SK-N-SH (cell line): Measurements from ENCODE around the gene LHFPL6. TPM values are rescaled to one million over a fixed set of nuclear protein-coding genes. Genes with fewer than 3 reads are reported as not detected.

Experiments used
- CTCF ChIA-PET: fragments of 300-600, 350-600 bp; formaldehyde crosslinking; extraction: SDS; loops from one replicate; lab custom pipeline; 2021; lab: Yijun Ruan, JAX
- POLR2A ChIA-PET: fragments of 350-600 bp; sonication (Branson Sonifier 250); formaldehyde crosslinking; extraction: SDS; loops from one replicate; lab custom pipeline; 2020; ENCODE audit warnings: antibody characterized with exemption, inconsistent platforms; lab: Yijun Ruan, JAX
- DNase-seq: peaks from one replicate; pipeline ENCODE4 v3.0.0; 2012
- H2AFZ ChIP-seq: fragments of 200-600 bp; sonication (generic); 2 replicates; pipeline ENCODE4 v1.8.1; 2016; ENCODE audit warnings: antibody characterized with exemption, mild to moderate bottlenecking, low read depth
- H3F3A ChIP-seq: fragments of 200-600 bp; sonication (generic); replicated peaks from 2 replicates; pipeline ENCODE3; 2016; ENCODE audit warnings: antibody characterized with exemption, mild to moderate bottlenecking; ENCODE audit not compliant: insufficient read depth
- H3K27ac ChIP-seq, 2 experiments: fragments of 200-500 bp in 1 of 2; fragments of 200-600 bp in 1 of 2; sonication (Bioruptor generic) in 1 of 2; sonication (generic), shearing (Covaris generic) in 1 of 2; 2 replicates each; pipeline versions ENCODE4 v1.5.1 to v1.6.1; 2014 to 2016; ENCODE audit warnings: low read depth in 2 of 2, inconsistent platforms in 1 of 2, low read length in 1 of 2, mild to moderate bottlenecking in 1 of 2, mixed read lengths in 1 of 2
- H3K27me3 ChIP-seq: fragments of 200-600 bp; sonication (generic), shearing (Covaris generic); 2 replicates; pipeline ENCODE4 v1.6.1; 2016; ENCODE audit warnings: mixed run types; ENCODE audit not compliant: insufficient read depth
- H3K36me3 ChIP-seq, 2 experiments: fragments of 200-500 bp in 1 of 2; fragments of 200-600 bp in 1 of 2; sonication (Bioruptor generic) in 1 of 2; sonication (generic) in 1 of 2; replicated peaks in 1 of 2; 2 replicates each; pipeline versions ENCODE3 to v1.5.1; 2014 to 2016; ENCODE audit warnings: low read length in 1 of 2, mild to moderate bottlenecking in 1 of 2; ENCODE audit not compliant: insufficient read depth in 2 of 2, control insufficient read depth in 1 of 2
- H3K4me1 ChIP-seq, 2 experiments: fragments of 200-500 bp in 1 of 2; fragments of 200-600 bp in 1 of 2; sonication (Bioruptor generic) in 1 of 2; sonication (generic), shearing (Covaris generic) in 1 of 2; 2 replicates each; pipeline versions ENCODE4 v1.5.1 to v1.6.1; 2014 to 2016; ENCODE audit warnings: low read depth in 1 of 2, low read length in 1 of 2, mixed run types in 1 of 2; ENCODE audit not compliant: insufficient read depth in 2 of 2, control insufficient read depth in 1 of 2
- H3K4me2 ChIP-seq: fragments of 200-600 bp; sonication (generic), shearing (Covaris generic); 2 replicates; pipeline ENCODE4 v1.6.1; 2017; ENCODE audit warnings: mixed run types
- H3K4me3 ChIP-seq, 2 experiments: fragments of 200-500 bp in 1 of 2; fragments of 200-600 bp in 1 of 2; sonication (Bioruptor generic) in 1 of 2; sonication (generic), shearing (Covaris generic) in 1 of 2; 2 replicates each; pipeline versions ENCODE4 v1.5.1 to v1.8.1; 2014 to 2016; ENCODE audit warnings: low read depth in 2 of 2, inconsistent platforms in 1 of 2, low read length in 1 of 2, mild to moderate bottlenecking in 1 of 2, mixed read lengths in 1 of 2, moderate library complexity in 1 of 2
- H3K79me2 ChIP-seq: fragments of 200-600 bp; sonication (generic); 2 replicates; pipeline ENCODE4 v1.8.1; 2017; ENCODE audit warnings: mild to moderate bottlenecking; ENCODE audit not compliant: insufficient read depth
- H3K9ac ChIP-seq: fragments of 200-600 bp; sonication (generic); 2 replicates; pipeline ENCODE4 v1.6.1; 2017; ENCODE audit warnings: mixed run types
- H3K9me2 ChIP-seq: fragments of 200-600 bp; sonication (generic); 2 replicates; pipeline ENCODE4 v1.6.1; 2017; ENCODE audit warnings: mixed run types
- H3K9me3 ChIP-seq: fragments of 200-600 bp; sonication (generic); 2 replicates; pipeline ENCODE4 v1.6.1; 2017; ENCODE audit warnings: mixed run types, mild to moderate bottlenecking, moderate library complexity
- H4K20me1 ChIP-seq: fragments of 200-600 bp; sonication (generic); 2 replicates; pipeline ENCODE4 v1.6.1; 2017; ENCODE audit warnings: mild to moderate bottlenecking, mixed run types; ENCODE audit not compliant: insufficient read depth
- CHD2 ChIP-seq: fragments of 150-350 bp; IDR thresholded peaks from 2 replicates; pipeline ENCODE4 v1.6.1; 2018; ENCODE audit warnings: low read length; ENCODE audit not compliant: partially characterized antibody
- CTCF ChIP-seq: fragments of 200-600 bp; sonication (generic); IDR thresholded peaks from 2 replicates; pipeline ENCODE4 v1.6.1; 2017; ENCODE audit warnings: antibody characterized with exemption, mild to moderate bottlenecking, moderate library complexity
- ELF1 ChIP-seq: IDR thresholded peaks from 2 replicates; pipeline ENCODE4 v1.4.0; 2012
- EP300 ChIP-seq, 2 experiments: IDR thresholded peaks; 2 replicates each; pipeline versions ENCODE4 v1.4.0 to v1.6.1; 2012; ENCODE audit warnings: borderline replicate concordance in 1 of 2, low read depth in 1 of 2, low read length in 1 of 2
- FOXM1 ChIP-seq: IDR thresholded peaks from 2 replicates; pipeline ENCODE4 v1.4.0; 2012; ENCODE audit warnings: low read depth, mild to moderate bottlenecking
- GABPA ChIP-seq: IDR thresholded peaks from 2 replicates; pipeline ENCODE4 v1.4.0; 2012; ENCODE audit warnings: low read depth, mild to moderate bottlenecking
- IRF3 ChIP-seq: fragments of 150-350 bp; IDR thresholded peaks from 2 replicates; pipeline ENCODE4 v1.6.1; 2016; ENCODE audit warnings: mild to moderate bottlenecking, low read depth, low read length
- MAX ChIP-seq: IDR thresholded peaks from 2 replicates; pipeline ENCODE4 v1.4.0; 2012; ENCODE audit warnings: low read depth
- MEF2A ChIP-seq: IDR thresholded peaks from 2 replicates; pipeline ENCODE4 v1.4.0; 2012; ENCODE audit warnings: low read depth, borderline replicate concordance
- MXI1 ChIP-seq: IDR thresholded peaks from 2 replicates; pipeline ENCODE4 v1.6.1; 2012; ENCODE audit warnings: mild to moderate bottlenecking, low read depth, low read length, improper control_type of control experiment
- RAD21 ChIP-seq: IDR thresholded peaks from 2 replicates; pipeline ENCODE4 v1.6.1; 2012; ENCODE audit warnings: mild to moderate bottlenecking, low read length
- RCOR1 ChIP-seq: fragments of 150-350 bp; IDR thresholded peaks from 2 replicates; pipeline ENCODE4 v1.6.1; 2017; ENCODE audit warnings: antibody characterized with exemption, low read length
- RFX5 ChIP-seq: IDR thresholded peaks from 2 replicates; pipeline ENCODE4 v1.6.1; 2012; ENCODE audit warnings: mild to moderate bottlenecking, improper control_type of control experiment, low read length
- TCF12 ChIP-seq: IDR thresholded peaks from 2 replicates; pipeline ENCODE4 v1.4.0; 2012
- TEAD4 ChIP-seq: IDR thresholded peaks from 2 replicates; pipeline ENCODE4 v1.4.0; 2012; ENCODE audit warnings: mild to moderate bottlenecking, borderline replicate concordance; ENCODE audit not compliant: insufficient read depth
- WGBS: methylation state at CpG from one replicate; pipeline ENCODE4 v1.1.6; 2017; ENCODE audit warnings: low lambda C conversion rate; 5-methylcytosine and 5-hydroxymethylcytosine counted together
- polyA plus RNA-seq, 3 experiments: library from polyadenylated mRNA; depleted of rRNA; stranded (reverse); fragments of >200 nt; gene quantifications; 2 replicates each; pipeline ENCODE4 v1.2.3, GENCODE V29; 2012
- TF ChIP-seq, protein P1 (sequence below): fragments of 150-350 bp; IDR thresholded peaks from 2 replicates; pipeline ENCODE4 v1.6.1; 2017; ENCODE audit warnings: antibody characterized with exemption, low read length, low read depth, borderline replicate concordance
- TF ChIP-seq, protein P2 (sequence below): IDR thresholded peaks from 2 replicates; pipeline ENCODE4 v1.4.0; 2012; ENCODE audit warnings: low read depth, borderline replicate concordance

LHFPL6 gene
- polyA plus RNA-seq, 1 of the 3 experiments (the other 2 are of a cell fraction), result 22.2 TPM

- TF ChIP-seq RAD21 (no peak), MAX (no peak)
Measured at GRCh38 chr13:39571502-39572092, 31.4 kb downstream of the LHFPL6 start (continued).

DNA sequence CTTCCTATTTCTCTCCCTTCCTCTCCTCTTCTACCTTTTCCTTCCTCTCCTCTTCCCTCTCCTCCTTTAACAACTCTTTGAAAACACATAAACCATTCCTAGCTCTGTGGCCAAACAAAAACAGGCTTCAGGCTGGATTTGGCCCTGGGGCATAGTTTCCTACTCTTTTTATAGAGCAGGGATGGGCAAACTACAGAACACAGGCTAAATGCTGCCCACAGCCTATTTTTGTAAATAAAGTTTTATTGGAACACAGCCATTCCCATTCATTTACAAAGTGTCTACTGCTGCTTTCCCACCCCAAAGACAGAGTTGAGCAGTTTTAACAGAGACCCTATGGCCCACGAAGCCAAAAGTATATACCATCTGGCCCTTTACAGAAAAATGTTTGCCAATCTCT, 35.4 kb downstream of the LHFPL6 start:
- no peak overlapping the region for H3K27ac ChIP-seq
- no peaks in the 10 kb centered on the region for H3K9me3 ChIP-seq
- no peak for DNase-seq
- H3K79me2 ChIP-seq, result no peaks in the 10 kb centered on the region
- H3K36me3 ChIP-seq, result no peaks in the 10 kb centered on the region
- H3K27me3 ChIP-seq, result no peaks in the 10 kb centered on the region
- H3F3A ChIP-seq, result peaks cover 10% of the 10 kb centered on the region
- H3K4me1 ChIP-seq, result peaks cover 2 to 36% of the 10 kb centered on the region in 2 experiments; a peak in 3 of 4 replicates
- no peak overlapping the region for H3K4me2 ChIP-seq
- no peaks in the 10 kb centered on the region for H4K20me1 ChIP-seq
- H3K4me3 ChIP-seq, result no peak overlapping the region
- H3K9ac ChIP-seq, result no peak overlapping the region
- no peak overlapping the region for H2AFZ ChIP-seq
- no peaks in the 10 kb centered on the region for H3K9me2 ChIP-seq
- ChIA-PET POLR2A (no interaction called here), CTCF (no interaction called here)
- 29% methylated on average over 1 of the region's 1 CpG for WGBS
- TF ChIP-seq, protein P1, sequence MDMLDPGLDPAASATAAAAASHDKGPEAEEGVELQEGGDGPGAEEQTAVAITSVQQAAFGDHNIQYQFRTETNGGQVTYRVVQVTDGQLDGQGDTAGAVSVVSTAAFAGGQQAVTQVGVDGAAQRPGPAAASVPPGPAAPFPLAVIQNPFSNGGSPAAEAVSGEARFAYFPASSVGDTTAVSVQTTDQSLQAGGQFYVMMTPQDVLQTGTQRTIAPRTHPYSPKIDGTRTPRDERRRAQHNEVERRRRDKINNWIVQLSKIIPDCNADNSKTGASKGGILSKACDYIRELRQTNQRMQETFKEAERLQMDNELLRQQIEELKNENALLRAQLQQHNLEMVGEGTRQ, result no peak
- TF ChIP-seq, protein P2, sequence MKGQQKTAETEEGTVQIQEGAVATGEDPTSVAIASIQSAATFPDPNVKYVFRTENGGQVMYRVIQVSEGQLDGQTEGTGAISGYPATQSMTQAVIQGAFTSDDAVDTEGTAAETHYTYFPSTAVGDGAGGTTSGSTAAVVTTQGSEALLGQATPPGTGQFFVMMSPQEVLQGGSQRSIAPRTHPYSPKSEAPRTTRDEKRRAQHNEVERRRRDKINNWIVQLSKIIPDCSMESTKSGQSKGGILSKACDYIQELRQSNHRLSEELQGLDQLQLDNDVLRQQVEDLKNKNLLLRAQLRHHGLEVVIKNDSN, result no peak
- no peak for TF ChIP-seq MXI1
- no peak for TF ChIP-seq IRF3
- TF ChIP-seq TCF12, result no peak
- no peak for TF ChIP-seq TEAD4
- no peak for TF ChIP-seq CTCF
- TF ChIP-seq CHD2, result no peak
- no peak for TF ChIP-seq RFX5
- no peak for TF ChIP-seq EP300 (IDR thresholded peaks at IDR 0.05; ENCODE audit: borderline replicate concordance in 1 of 2, low read depth in 1 of 2, low read length in 1 of 2)
- no peak for TF ChIP-seq GABPA
- no peak for TF ChIP-seq RCOR1
- TF ChIP-seq ELF1, result no peak
- no peak for TF ChIP-seq MAX
- no peak for TF ChIP-seq FOXM1
- no peak for TF ChIP-seq MEF2A
